ENCODE results near the gene ABCA1. TPM values are rescaled to one million over a fixed set of nuclear protein-coding genes. Genes with fewer than 3 reads are reported as not detected.

Gene ABCA1
- total RNA-seq, 6 experiments from 2014 or later = 45.8 to 107 (median 61.4) TPM

DNA sequence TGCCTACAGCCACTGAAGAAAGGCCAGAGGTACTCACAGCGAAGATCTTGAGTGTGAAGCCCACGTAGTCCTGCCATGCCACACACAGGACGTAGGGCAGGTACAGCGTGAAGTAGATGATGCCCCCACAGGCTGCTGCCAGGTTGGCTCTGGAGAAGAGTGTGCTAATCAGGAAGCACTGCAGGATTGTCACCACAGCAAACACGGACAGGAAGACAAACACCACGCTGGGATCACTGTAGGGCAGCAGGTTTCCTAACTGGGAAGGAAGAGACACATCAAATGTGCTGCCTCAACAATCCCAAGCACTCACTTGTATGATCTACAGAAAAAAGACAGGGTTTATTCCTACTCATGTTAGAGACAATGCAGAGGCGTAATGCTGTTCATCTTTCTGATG lies 101.0 kb downstream of the ABCA1 start:
- H3K4me3 ChIP-seq = no peak overlapping the region
- TF ChIP-seq, protein P1, sequence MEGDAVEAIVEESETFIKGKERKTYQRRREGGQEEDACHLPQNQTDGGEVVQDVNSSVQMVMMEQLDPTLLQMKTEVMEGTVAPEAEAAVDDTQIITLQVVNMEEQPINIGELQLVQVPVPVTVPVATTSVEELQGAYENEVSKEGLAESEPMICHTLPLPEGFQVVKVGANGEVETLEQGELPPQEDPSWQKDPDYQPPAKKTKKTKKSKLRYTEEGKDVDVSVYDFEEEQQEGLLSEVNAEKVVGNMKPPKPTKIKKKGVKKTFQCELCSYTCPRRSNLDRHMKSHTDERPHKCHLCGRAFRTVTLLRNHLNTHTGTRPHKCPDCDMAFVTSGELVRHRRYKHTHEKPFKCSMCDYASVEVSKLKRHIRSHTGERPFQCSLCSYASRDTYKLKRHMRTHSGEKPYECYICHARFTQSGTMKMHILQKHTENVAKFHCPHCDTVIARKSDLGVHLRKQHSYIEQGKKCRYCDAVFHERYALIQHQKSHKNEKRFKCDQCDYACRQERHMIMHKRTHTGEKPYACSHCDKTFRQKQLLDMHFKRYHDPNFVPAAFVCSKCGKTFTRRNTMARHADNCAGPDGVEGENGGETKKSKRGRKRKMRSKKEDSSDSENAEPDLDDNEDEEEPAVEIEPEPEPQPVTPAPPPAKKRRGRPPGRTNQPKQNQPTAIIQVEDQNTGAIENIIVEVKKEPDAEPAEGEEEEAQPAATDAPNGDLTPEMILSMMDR (IDR thresholded peaks at IDR 0.05) = no peak
- no peak for TF ChIP-seq POLR2A (IDR thresholded peaks at IDR 0.05)
- H3K27me3 ChIP-seq = no peaks in the 10 kb centered on the region
- H3K36me3 ChIP-seq = peaks cover 31 to 98% (median 69%) of the 10 kb centered on the region in 4 donors
- DNase-seq = no peak
- peaks cover 0 to 7% (median 3%) of the 10 kb centered on the region in 4 donors for H3K4me1 ChIP-seq
- intact Hi-C loops (cut with DNase I) = no loop called here
- peak; percentile 53 to 72 (median 66) for ATAC-seq
- H3K9me3 ChIP-seq = no peaks in the 10 kb centered on the region
- WGBS (ENCODE audit: insufficient coverage, low coverage, low lambda C conversion rate, missing lambda C conversion rate) = 68% methylated on average over 7 of the region's 7 CpGs
- no peak overlapping the region for H3K27ac ChIP-seq

DNA sequence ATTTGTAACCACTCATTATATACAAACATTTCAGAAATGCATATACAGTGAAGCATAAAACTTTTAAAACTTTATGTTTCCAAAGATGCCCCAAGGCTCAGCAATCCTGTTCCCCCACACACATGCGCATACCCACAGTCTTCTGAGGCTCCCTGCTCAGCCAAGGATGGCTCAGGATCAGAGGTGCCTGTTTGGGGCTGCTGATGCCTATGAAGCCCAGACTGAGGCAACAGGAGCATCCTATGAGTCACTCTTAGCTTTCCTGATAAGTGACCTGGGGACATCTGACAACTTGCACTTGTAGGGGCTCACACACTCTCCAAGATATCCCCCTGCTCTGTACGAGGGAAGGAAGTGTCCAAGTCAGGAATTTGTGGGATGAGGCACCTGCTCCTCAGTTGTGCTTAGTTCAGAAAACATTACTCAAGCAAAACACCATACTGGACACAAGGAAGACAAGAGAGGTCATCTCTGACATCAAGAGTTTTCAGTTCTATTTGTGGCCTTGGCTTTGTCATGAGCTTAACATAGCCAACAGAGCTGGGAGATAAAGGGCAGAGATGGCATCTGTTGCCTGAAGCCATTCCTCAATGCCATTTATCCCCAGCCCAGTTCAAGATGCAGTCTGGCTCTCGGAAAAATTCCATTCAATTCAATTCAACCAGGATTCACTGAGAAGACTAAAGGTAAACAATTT lies 101.7 kb downstream of the ABCA1 start:
- H3K36me3 ChIP-seq = peaks cover 36 to 98% (median 70%) of the 10 kb centered on the region in 4 donors
- H3K27me3 ChIP-seq = no peaks in the 10 kb centered on the region
- no peak overlapping the region for H3K27ac ChIP-seq
- no peaks in the 10 kb centered on the region for H3K9me3 ChIP-seq
- H3K4me3 ChIP-seq = no peak overlapping the region
- intact Hi-C loops (cut with DNase I) = no loop called here
- ATAC-seq (peak in 3 of 4 donors; percentile 5 to 36 (median 11)), DNase-seq (no peak)
- peaks cover 0 to 7% (median 3%) of the 10 kb centered on the region in 4 donors for H3K4me1 ChIP-seq
- TF ChIP-seq, protein P1 (IDR thresholded peaks at IDR 0.05) = no peak
- no peak for TF ChIP-seq POLR2A (IDR thresholded peaks at IDR 0.05)
- WGBS (ENCODE audit: insufficient coverage, low coverage, low lambda C conversion rate, missing lambda C conversion rate) = 100% methylated on average over 1 of the region's 3 CpGs

DNA sequence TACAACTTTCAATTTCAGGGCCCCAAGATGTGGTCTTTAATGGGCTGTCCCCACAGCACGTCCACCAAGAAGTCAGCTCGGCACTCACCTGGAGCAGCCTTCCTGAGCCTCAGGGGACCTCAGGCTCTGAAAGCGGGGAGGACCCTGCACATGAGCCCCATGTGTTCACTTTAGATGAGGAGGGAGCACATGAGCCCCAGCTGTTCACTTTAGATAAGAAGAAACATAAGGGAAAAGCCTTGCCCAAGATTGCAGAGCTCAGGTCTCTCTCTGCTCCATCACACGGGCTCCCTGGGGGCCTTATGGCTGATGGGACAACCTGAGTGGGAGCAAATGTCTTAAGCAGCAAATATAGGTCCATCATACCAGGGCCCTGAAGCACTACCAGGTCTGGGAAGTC lies 107.6 kb downstream of the ABCA1 start:
- no peak overlapping the region for H3K4me3 ChIP-seq
- ATAC-seq = no peak
- no peak for DNase-seq
- WGBS (ENCODE audit: insufficient coverage, low coverage, low lambda C conversion rate, missing lambda C conversion rate) = 78% methylated on average over 3 of the region's 4 CpGs
- no peak overlapping the region for H3K27ac ChIP-seq
- TF ChIP-seq, protein P1 (IDR thresholded peaks at IDR 0.05) = no peak
- no peak for TF ChIP-seq POLR2A (IDR thresholded peaks at IDR 0.05)
- no peaks in the 10 kb centered on the region for H3K9me3 ChIP-seq
- H3K36me3 ChIP-seq = peaks cover 37 to 100% (median 73%) of the 10 kb centered on the region in 4 donors
- intact Hi-C loops (cut with DNase I) = no loop called here
- H3K27me3 ChIP-seq = no peaks in the 10 kb centered on the region
- peaks cover 0 to 27% (median 5%) of the 10 kb centered on the region in 4 donors for H3K4me1 ChIP-seq

DNA sequence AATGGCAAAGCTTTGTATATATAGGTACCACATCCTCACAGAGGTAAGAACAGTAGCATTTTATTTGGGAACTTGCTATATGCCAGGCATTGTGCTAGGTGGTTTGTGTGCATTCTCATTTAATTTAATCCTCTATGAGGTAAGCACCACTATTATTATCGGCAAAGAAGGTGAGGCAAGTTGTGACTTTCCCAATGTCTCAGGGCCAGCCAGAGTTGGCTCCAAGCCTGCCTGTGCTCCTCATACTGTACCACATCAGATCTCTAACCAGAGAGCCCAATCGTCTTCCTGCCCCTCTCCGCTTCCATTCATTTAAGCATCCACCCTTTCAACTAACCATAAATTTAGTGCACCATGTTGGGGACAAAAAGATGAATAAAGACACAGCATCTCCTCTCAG lies 108.9 kb downstream of the ABCA1 start:
- DNase-seq (no peak), ATAC-seq (peak in 1 of 4 donors; percentile 17)
- intact Hi-C loops (cut with DNase I) = no loop called here
- TF ChIP-seq, protein P1 (IDR thresholded peaks at IDR 0.05) = no peak
- TF ChIP-seq POLR2A (IDR thresholded peaks at IDR 0.05) = no peak
- no peaks in the 10 kb centered on the region for H3K9me3 ChIP-seq
- H3K36me3 ChIP-seq = peaks cover 29 to 100% (median 70%) of the 10 kb centered on the region in 4 donors
- 38% methylated on average over 3 of the region's 3 CpGs for WGBS (ENCODE audit: insufficient coverage, low coverage, low lambda C conversion rate, missing lambda C conversion rate)
- no peak overlapping the region for H3K27ac ChIP-seq
- no peak overlapping the region for H3K4me3 ChIP-seq
- no peaks in the 10 kb centered on the region for H3K27me3 ChIP-seq
- peaks cover 0 to 27% (median 9%) of the 10 kb centered on the region in 4 donors for H3K4me1 ChIP-seq

All from right lobe of liver (tissue), 6 donors.